CD14-positive monocyte (primary cell): Measurements from ENCODE around the gene THSD4. TPM values are rescaled to one million over a fixed set of nuclear protein-coding genes. Genes with fewer than 3 reads are reported as not detected.

Source experiments
- DNase-seq, 3 donors: peaks; one replicate each; pipeline ENCODE4 v3.0.0-alpha.2; 2011 to 2022
- H2AFZ ChIP-seq: 2 replicates; pipeline ENCODE4 v1.6.0; 2012; ENCODE audit warnings: mild to moderate bottlenecking, low read depth, low read length, inconsistent platforms; ENCODE audit not compliant: insufficient read depth, poor library complexity, severe bottlenecking
- H3K27ac ChIP-seq, 2 donors: 1 replicate in 1 of 2; 2 replicates in 1 of 2; pipeline ENCODE4 v1.5.1; 2012 to 2013; ENCODE audit warnings: low read length in 2 of 2, control low read depth in 1 of 2, inconsistent platforms in 1 of 2, low read depth in 1 of 2, mild to moderate bottlenecking in 1 of 2
- H3K27me3 ChIP-seq, 2 donors: one replicate each; pipeline versions ENCODE4 v1.6.0 to v1.6.1; 2011 to 2013; ENCODE audit warnings: low read length in 2 of 2; ENCODE audit not compliant: control insufficient read depth in 2 of 2, insufficient read depth in 2 of 2
- H3K36me3 ChIP-seq, 2 donors: replicated peaks in 1 of 2; 1 replicate in 1 of 2; 2 replicates in 1 of 2; pipeline versions ENCODE4 v1.5.1 to v1.6.1; 2012 to 2013; ENCODE audit warnings: low read length in 2 of 2, control low read depth in 1 of 2, inconsistent platforms in 1 of 2, mild to moderate bottlenecking in 1 of 2; ENCODE audit not compliant: insufficient read depth in 2 of 2, control insufficient read depth in 1 of 2
- H3K4me1 ChIP-seq, 2 donors: 1 replicate in 1 of 2; 2 replicates in 1 of 2; pipeline versions ENCODE4 v1.5.1 to v1.6.1; 2012 to 2013; ENCODE audit warnings: low read length in 2 of 2, control low read depth in 1 of 2, inconsistent platforms in 1 of 2, mild to moderate bottlenecking in 1 of 2, moderate library complexity in 1 of 2; ENCODE audit not compliant: insufficient read depth in 2 of 2, control insufficient read depth in 1 of 2
- H3K4me2 ChIP-seq: replicated peaks from 2 replicates; pipeline ENCODE3; 2012; ENCODE audit warnings: low read length, moderate library complexity, mild to moderate bottlenecking; ENCODE audit not compliant: poor library complexity, severe bottlenecking; ENCODE audit errors: extremely low read depth
- H3K4me3 ChIP-seq, 3 experiments: fragments of 200-600 bp in 1 of 3; sonication (generic) in 1 of 3; replicated peaks in 1 of 3; 1 replicate in 2 of 3; 2 replicates in 1 of 3; pipeline ENCODE4 v1.5.1; 2011 to 2013; ENCODE audit warnings: low read length in 3 of 3, mild to moderate bottlenecking in 3 of 3, control low read depth in 2 of 3, low read depth in 2 of 3, inconsistent platforms in 1 of 3, moderate library complexity in 1 of 3
- H3K79me2 ChIP-seq: 2 replicates; pipeline ENCODE4 v1.6.0; 2012; ENCODE audit warnings: mild to moderate bottlenecking, control low read depth, inconsistent platforms, low read length, moderate library complexity; ENCODE audit not compliant: insufficient read depth
- H3K9ac ChIP-seq: 2 replicates; pipeline ENCODE4 v1.6.0; 2017; ENCODE audit warnings: low read length, mild to moderate bottlenecking; ENCODE audit not compliant: insufficient read depth, poor library complexity, severe bottlenecking
- H3K9me3 ChIP-seq, 2 donors: replicated peaks in 1 of 2; 1 replicate in 1 of 2; 2 replicates in 1 of 2; pipeline versions ENCODE4 v1.5.1 to v1.6.1; 2012 to 2013; ENCODE audit warnings: low read length in 2 of 2, control low read depth in 1 of 2; ENCODE audit not compliant: control insufficient read depth in 1 of 2, insufficient read depth in 1 of 2
- H4K20me1 ChIP-seq: 2 replicates; pipeline ENCODE4 v1.6.0; 2012; ENCODE audit warnings: mild to moderate bottlenecking, low read length, control low read depth, moderate library complexity; ENCODE audit not compliant: insufficient read depth
- H3K27ac Mint-ChIP-seq, 7 donors: one replicate each; pipeline ENCODE4 v1.8.0; 2020; ENCODE audit warnings: mild to moderate bottlenecking in 7 of 7, mixed read lengths in 7 of 7, moderate library complexity in 6 of 7, inconsistent platforms in 2 of 7
- H3K27me3 Mint-ChIP-seq, 3 donors: one replicate each; pipeline ENCODE4 v1.8.0; 2021 to 2022; ENCODE audit warnings: low read depth in 3 of 3, mild to moderate bottlenecking in 3 of 3, mixed read lengths in 3 of 3, moderate library complexity in 3 of 3, inconsistent platforms in 1 of 3
- H3K36me3 Mint-ChIP-seq, 2 donors: one replicate each; pipeline ENCODE4 v1.8.0; 2020; ENCODE audit warnings: mixed read lengths in 2 of 2, inconsistent platforms in 1 of 2, mild to moderate bottlenecking in 1 of 2
- H3K4me1 Mint-ChIP-seq: one replicate; pipeline ENCODE4 v1.8.0; 2020; ENCODE audit warnings: mild to moderate bottlenecking, mixed read lengths
- H3K4me3 Mint-ChIP-seq, 2 donors: one replicate each; pipeline ENCODE4 v1.8.0; 2020; ENCODE audit warnings: mild to moderate bottlenecking in 2 of 2, mixed read lengths in 2 of 2, moderate library complexity in 1 of 2
- H3K9me3 Mint-ChIP-seq, 7 donors: one replicate each; pipeline ENCODE4 v1.8.0; 2020 to 2022; ENCODE audit warnings: mixed read lengths in 7 of 7, mild to moderate bottlenecking in 6 of 7, moderate library complexity in 6 of 7, inconsistent platforms in 2 of 7
- CTCF ChIP-seq: fragments of 200-600 bp; IDR thresholded peaks from one replicate; pipeline ENCODE4 v1.8.0; 2022; ENCODE audit warnings: antibody characterized with exemption, mild to moderate bottlenecking
- WGBS: methylation state at CpG from one replicate; pipeline ENCODE4 v1.1.5; 2013; ENCODE audit warnings: missing lambda C conversion rate; ENCODE audit not compliant: insufficient coverage; 5-methylcytosine and 5-hydroxymethylcytosine counted together
- intact Hi-C, 2 donors: fragments of 100-400 bp; cut with micrococcal nuclease; formaldehyde crosslinking; loops; one replicate each; pipeline versions ENCODE4 v1.15.0 to v1.15.1; 2023
- polyA plus RNA-seq, 3 donors: library from polyadenylated mRNA; depleted of rRNA in 1 of 3; unstranded in 2 of 3; stranded (reverse) in 1 of 3; fragments of 300-500 nt in 2 of 3; fragments of >200 nt in 1 of 3; fragmentation: Illumina TruSeq in 2 of 3; gene quantifications; 1 replicate in 2 of 3; 2 replicates in 1 of 3; pipeline ENCODE4 v1.2.3, GENCODE V29; 2012 to 2021

Gene THSD4
- polyA plus RNA-seq, 3 donors = not detected

GRCh38 chr15:71333136-71333700 is 217.9 kb downstream of the THSD4 start:
- H3K27me3 Mint-ChIP-seq = peaks cover 4 to 9% (median 5%) of the 10 kb centered on the region in 3 donors
- Histone ChIP-seq H3K4me1 (no peaks in the 10 kb centered on the region), H3K27me3 (no peaks in the 10 kb centered on the region), H3K27ac (no peak overlapping the region), H4K20me1 (no peaks in the 10 kb centered on the region), H3K9me3 (no peaks in the 10 kb centered on the region), H3K79me2 (no peaks in the 10 kb centered on the region), H2AFZ (no peak overlapping the region), H3K4me2 (no peak overlapping the region), H3K9ac (no peak overlapping the region), H3K36me3 (no peaks in the 10 kb centered on the region), H3K4me3 (no peak overlapping the region)
- no peak overlapping the region for H3K27ac Mint-ChIP-seq
- TF ChIP-seq CTCF = no peak
- no peaks in the 10 kb centered on the region for H3K9me3 Mint-ChIP-seq
- intact Hi-C loops = no loop called here
- no CpG with 5 or more reads among the region's 3 CpGs for WGBS
- DNase-seq = no peak
- H3K36me3 Mint-ChIP-seq = no peaks in the 10 kb centered on the region
- H3K4me1 Mint-ChIP-seq = no peaks in the 10 kb centered on the region
- H3K4me3 Mint-ChIP-seq = no peak overlapping the region

GRCh38 chr15:71333839-71334238 is 218.6 kb downstream of the THSD4 start:
- no peaks in the 10 kb centered on the region for H3K27me3 ChIP-seq
- intact Hi-C loops = no loop called here
- no peak overlapping the region for H3K4me2 ChIP-seq
- Mint-ChIP-seq H3K27ac (no peak overlapping the region), H3K4me1 (no peaks in the 10 kb centered on the region), H3K9me3 (no peaks in the 10 kb centered on the region), H3K27me3 (peaks cover 4 to 9% (median 6%) of the 10 kb centered on the region in 3 donors), H3K4me3 (no peak overlapping the region), H3K36me3 (no peaks in the 10 kb centered on the region)
- no peak overlapping the region for H3K9ac ChIP-seq
- no CpG with 5 or more reads among the region's 3 CpGs for WGBS
- H3K9me3 ChIP-seq = no peaks in the 10 kb centered on the region
- H3K4me1 ChIP-seq = no peaks in the 10 kb centered on the region
- no peak for DNase-seq
- H3K79me2 ChIP-seq = no peaks in the 10 kb centered on the region
- no peak overlapping the region for H2AFZ ChIP-seq
- TF ChIP-seq CTCF = no peak
- no peaks in the 10 kb centered on the region for H4K20me1 ChIP-seq
- H3K27ac ChIP-seq = no peak overlapping the region
- H3K4me3 ChIP-seq = no peak overlapping the region
- no peaks in the 10 kb centered on the region for H3K36me3 ChIP-seq
